NT2/D1 (cell line): ENCODE results near the gene ENDOU.

ENCODE experiments used
- YY1 ChIP-seq: IDR thresholded peaks from 2 replicates; pipeline ENCODE4 v1.6.1; 2011; ENCODE audit not compliant: insufficient read length, insufficient read depth
- ZNF274 ChIP-seq: IDR thresholded peaks from 2 replicates; pipeline ENCODE4 v1.6.1; 2011; ENCODE audit warnings: mild to moderate bottlenecking, low read depth, low read length

DNA sequence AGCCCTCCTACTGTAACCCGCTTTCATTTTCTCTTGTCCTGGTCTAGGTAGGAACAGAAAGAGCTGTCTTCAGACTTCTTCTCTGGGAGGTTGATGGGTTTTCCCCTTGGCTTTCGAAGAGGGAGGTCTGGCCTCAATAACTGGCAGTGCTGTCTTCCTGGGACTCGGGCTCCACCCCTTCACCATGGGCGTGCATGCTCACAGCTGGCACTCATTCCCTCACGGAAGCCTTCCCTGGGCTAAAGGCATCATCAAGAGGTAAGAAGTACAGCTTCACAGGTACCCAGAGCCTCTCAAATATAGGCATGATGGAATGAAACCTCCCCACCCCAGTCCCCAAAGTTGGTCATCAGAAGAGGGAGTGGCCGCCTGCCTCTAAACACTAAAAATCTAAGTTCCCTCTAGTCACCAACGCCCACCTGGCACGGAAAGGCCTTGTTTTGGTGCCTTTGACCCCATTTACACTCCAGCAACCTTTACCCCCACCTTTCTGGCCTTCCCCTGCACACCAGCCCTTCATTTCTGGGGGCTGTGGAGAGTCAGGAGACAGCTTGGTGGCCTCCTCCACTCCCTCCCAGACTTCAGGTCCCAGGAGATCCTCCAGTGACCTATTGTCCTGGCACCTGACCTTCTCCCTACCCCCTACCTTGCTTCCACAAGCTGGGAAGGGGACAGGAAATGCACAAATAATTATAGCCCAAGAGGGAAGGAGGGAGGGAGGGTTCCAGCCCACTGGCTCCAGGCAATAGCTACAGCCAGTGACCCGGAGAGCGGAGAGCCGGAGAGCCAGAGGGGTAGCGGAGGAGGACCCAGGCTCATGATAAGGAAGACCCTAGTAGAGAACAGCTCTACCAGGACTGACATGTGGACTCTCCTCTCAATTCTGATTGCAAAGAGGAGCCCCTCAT is 30.6 kb upstream of the ENDOU start:
- TF ChIP-seq YY1 = no peak
- no peak for TF ChIP-seq ZNF274
